Measurements from ENCODE around the gene BAIAP3.

Gene BAIAP3

DNA sequence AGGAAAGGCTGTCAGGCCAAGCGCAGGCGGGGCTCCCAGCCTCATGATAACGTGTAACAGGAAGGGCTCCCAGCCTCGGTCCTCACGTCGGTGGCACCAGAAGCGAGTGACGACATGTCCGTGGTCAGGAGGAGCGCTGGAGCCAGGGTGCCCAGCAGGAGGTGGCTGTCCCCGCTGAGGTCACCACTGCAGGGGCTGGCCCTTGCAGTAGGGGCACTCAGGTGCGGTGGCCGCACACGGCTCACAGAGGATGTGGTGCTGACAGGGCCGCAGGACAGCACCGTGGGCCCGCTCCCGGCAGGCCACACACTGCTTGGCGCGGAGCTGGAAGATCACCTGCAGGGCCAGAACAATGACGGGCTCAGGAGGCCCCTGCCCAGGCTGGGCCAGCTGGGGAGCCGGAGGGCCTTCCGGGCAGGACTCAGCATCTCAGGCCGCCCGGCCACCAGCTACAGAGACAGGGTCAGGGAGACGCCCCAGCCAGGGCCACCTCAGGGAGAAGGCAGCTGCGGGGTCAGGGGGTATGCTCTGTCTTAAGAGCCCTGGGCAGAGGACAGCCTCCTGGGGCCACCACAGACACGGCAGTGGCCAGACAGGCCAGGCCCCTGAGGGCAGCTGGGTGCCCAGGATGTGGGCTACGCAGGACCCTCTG is 32.7 kb downstream of the BAIAP3 start:
- Histone ChIP-seq H3K9ac (ENCODE audit: insufficient read length) (no peak overlapping the region), H3K36me3 (ENCODE audit: insufficient read depth, low read length) (peaks cover 36% of the 10 kb centered on the region; the same call in 1 of the 2 replicates), H3K9me3 (ENCODE audit: low read depth, low read length) (no peaks in the 10 kb centered on the region), H3K4me3 (no peak overlapping the region), H3K27ac (no peak overlapping the region)
- no peak for DNase-seq (ENCODE audit: low read depth, low spot score)
- TF ChIP-seq EZH2 (IDR thresholded peaks at IDR 0.05) (no peak), FOXP2 (optimal IDR thresholded peaks at IDR 0.05; ENCODE audit: control extremely low read depth, extremely low read length, insufficient read depth) (no peak), POLR2AphosphoS5 (IDR thresholded peaks at IDR 0.05; ENCODE audit: borderline replicate concordance, low read depth, low read length) (no peak)

- Histone ChIP-seq H3K9me3 (ENCODE audit: low read depth, low read length) (no peaks in the 10 kb centered on the region), H3K27ac (no peak overlapping the region), H3K4me3 (no peak overlapping the region), H3K9ac (ENCODE audit: insufficient read length) (no peak overlapping the region), H3K36me3 (ENCODE audit: insufficient read depth, low read length) (peaks cover 36% of the 10 kb centered on the region; the same call in 1 of the 2 replicates)
- TF ChIP-seq POLR2AphosphoS5 (IDR thresholded peaks at IDR 0.05; ENCODE audit: borderline replicate concordance, low read depth, low read length) = no peak
- no peak for TF ChIP-seq EZH2 (IDR thresholded peaks at IDR 0.05)
- no peak for TF ChIP-seq FOXP2 (optimal IDR thresholded peaks at IDR 0.05; ENCODE audit: control extremely low read depth, extremely low read length, insufficient read depth)
- DNase-seq (ENCODE audit: low read depth, low spot score) = no peak
These were observed 33.4 kb downstream of the BAIAP3 start for GRCh38 chr16:1366712-1367299.

GRCh38 chr16:1367486-1368174 is 34.2 kb downstream of the BAIAP3 start:
- Histone ChIP-seq H3K4me3 (no peak overlapping the region), H3K9ac (ENCODE audit: insufficient read length) (no peak overlapping the region), H3K9me3 (ENCODE audit: low read depth, low read length) (no peaks in the 10 kb centered on the region), H3K36me3 (ENCODE audit: insufficient read depth, low read length) (peaks cover 32% of the 10 kb centered on the region; the same call in 1 of the 2 replicates), H3K27ac (no peak overlapping the region)
- no peak for DNase-seq (ENCODE audit: low read depth, low spot score)
- TF ChIP-seq POLR2AphosphoS5 (IDR thresholded peaks at IDR 0.05; ENCODE audit: borderline replicate concordance, low read depth, low read length) (no peak), EZH2 (IDR thresholded peaks at IDR 0.05) (no peak), FOXP2 (optimal IDR thresholded peaks at IDR 0.05; ENCODE audit: control extremely low read depth, extremely low read length, insufficient read depth) (no peak)

GRCh38 chr16:1371054-1371978 is 37.9 kb downstream of the BAIAP3 start:
- Histone ChIP-seq H3K27ac (no peak overlapping the region), H3K4me3 (no peak overlapping the region), H3K9ac (ENCODE audit: insufficient read length) (no peak overlapping the region), H3K36me3 (ENCODE audit: insufficient read depth, low read length) (no peaks in the 10 kb centered on the region; the same call in 1 of the 2 replicates), H3K9me3 (ENCODE audit: low read depth, low read length) (no peaks in the 10 kb centered on the region)
- TF ChIP-seq FOXP2 (optimal IDR thresholded peaks at IDR 0.05; ENCODE audit: control extremely low read depth, extremely low read length, insufficient read depth) (no peak), EZH2 (IDR thresholded peaks at IDR 0.05) (no peak), POLR2AphosphoS5 (IDR thresholded peaks at IDR 0.05; ENCODE audit: borderline replicate concordance, low read depth, low read length) (peak; percentile 12; the same call in 1 of the 2 replicates)
- DNase-seq (ENCODE audit: low read depth, low spot score) = no peak

- no peak overlapping the region for H3K9ac ChIP-seq (ENCODE audit: insufficient read length)
These were observed 39.0 kb downstream of the BAIAP3 start for GRCh38 chr16:1372292-1372950.

DNA sequence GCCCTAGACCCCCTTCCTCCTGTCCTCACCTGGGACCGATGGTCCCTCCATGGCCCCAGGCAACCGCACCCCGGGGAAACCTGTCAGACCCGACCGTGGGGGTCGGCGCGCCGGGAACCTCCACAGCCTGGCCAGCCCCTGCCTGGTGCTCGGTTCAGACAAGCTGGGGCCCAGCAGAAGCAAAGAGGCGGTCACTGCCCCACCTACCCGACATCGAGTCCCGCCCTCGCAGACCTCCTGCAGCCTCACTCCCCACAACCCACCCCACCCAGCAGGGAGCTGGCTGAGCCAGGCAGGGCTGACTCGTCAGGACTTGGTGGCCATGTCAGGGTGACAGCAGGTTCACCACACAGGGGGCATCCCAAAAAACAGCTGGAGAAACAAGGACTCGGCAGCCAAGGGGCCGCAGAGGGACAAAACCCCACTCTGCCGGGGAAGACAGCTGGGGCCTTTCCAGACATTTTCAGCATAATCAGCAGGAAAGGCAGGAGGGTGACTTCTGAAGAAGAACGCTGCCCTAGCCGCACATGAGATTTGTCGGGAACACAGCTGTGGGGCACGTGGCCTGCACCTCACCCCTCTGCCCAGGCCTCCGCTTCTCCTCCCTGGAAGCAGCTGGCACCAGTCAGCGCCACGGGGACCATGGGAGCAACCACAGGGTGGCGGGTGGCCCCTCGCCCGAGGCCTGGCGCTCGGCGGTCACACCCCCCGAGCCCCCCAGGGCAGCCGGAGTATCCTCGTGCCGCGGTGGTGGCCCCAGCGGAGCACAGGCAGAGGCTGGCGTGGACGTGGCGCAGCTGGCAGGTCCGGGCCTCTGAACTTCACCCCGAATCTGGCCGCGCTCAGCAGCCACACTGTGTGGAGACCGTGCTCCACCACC is 41.2 kb downstream of the BAIAP3 start:
- H3K27ac ChIP-seq = no peak overlapping the region
- TF ChIP-seq FOXP2 (optimal IDR thresholded peaks at IDR 0.05; ENCODE audit: control extremely low read depth, extremely low read length, insufficient read depth) (no peak), POLR2AphosphoS5 (IDR thresholded peaks at IDR 0.05; ENCODE audit: borderline replicate concordance, low read depth, low read length) (no peak), EZH2 (IDR thresholded peaks at IDR 0.05) (no peak)
- DNase-seq (ENCODE audit: low read depth, low spot score) = no peak

More at GRCh38 chr16:1372292-1372950, 39.0 kb downstream of the BAIAP3 start:
- Histone ChIP-seq H3K9me3 (ENCODE audit: low read depth, low read length) (no peaks in the 10 kb centered on the region), H3K36me3 (ENCODE audit: insufficient read depth, low read length) (no peaks in the 10 kb centered on the region; the same call in 1 of the 2 replicates), H3K4me3 (no peak overlapping the region), H3K27ac (no peak overlapping the region)
- no peak for DNase-seq (ENCODE audit: low read depth, low spot score)
- TF ChIP-seq EZH2 (IDR thresholded peaks at IDR 0.05) = no peak
- TF ChIP-seq FOXP2 (optimal IDR thresholded peaks at IDR 0.05; ENCODE audit: control extremely low read depth, extremely low read length, insufficient read depth) = no peak
- TF ChIP-seq POLR2AphosphoS5 (IDR thresholded peaks at IDR 0.05; ENCODE audit: borderline replicate concordance, low read depth, low read length) = no peak

GRCh38 chr16:1375298-1375640 is 41.8 kb downstream of the BAIAP3 start:
- H3K36me3 ChIP-seq (ENCODE audit: insufficient read depth, low read length) = no peaks in the 10 kb centered on the region
- no peak for TF ChIP-seq FOXP2 (optimal IDR thresholded peaks at IDR 0.05; ENCODE audit: control extremely low read depth, extremely low read length, insufficient read depth)
- DNase-seq (ENCODE audit: low read depth, low spot score) = no peak
- no peaks in the 10 kb centered on the region for H3K9me3 ChIP-seq (ENCODE audit: low read depth, low read length)
- no peak overlapping the region for H3K4me3 ChIP-seq
- H3K27ac ChIP-seq = no peak overlapping the region
- no peak overlapping the region for H3K9ac ChIP-seq (ENCODE audit: insufficient read length)

More for the DNA sequence above, 41.2 kb downstream of the BAIAP3 start:
- Histone ChIP-seq H3K9me3 (ENCODE audit: low read depth, low read length) (no peaks in the 10 kb centered on the region), H3K4me3 (no peak overlapping the region), H3K36me3 (ENCODE audit: insufficient read depth, low read length) (no peaks in the 10 kb centered on the region; the same call in 1 of the 2 replicates), H3K9ac (ENCODE audit: insufficient read length) (no peak overlapping the region)

All from SK-N-MC (cell line).